Ectodermal cell (in vitro differentiated cells): ENCODE results near the gene NTF4.

Experiments used
- H3K27ac ChIP-seq: 2 replicates; pipeline ENCODE4 v1.7.0; 2013; ENCODE audit warnings: mild to moderate bottlenecking, low read depth, low read length; ENCODE audit not compliant: insufficient read depth, poor library complexity, severe bottlenecking
- H3K27me3 ChIP-seq: 2 replicates; pipeline ENCODE4 v1.7.0; 2013; ENCODE audit warnings: mild to moderate bottlenecking, low read length; ENCODE audit not compliant: insufficient read depth, control insufficient read depth, poor library complexity, severe bottlenecking
- H3K36me3 ChIP-seq: one replicate; pipeline ENCODE4 v1.7.0; 2013; ENCODE audit warnings: low read length; ENCODE audit not compliant: control insufficient read depth, insufficient read depth
- H3K4me1 ChIP-seq: one replicate; pipeline ENCODE4 v1.7.0; 2013; ENCODE audit warnings: low read length; ENCODE audit not compliant: control insufficient read depth, insufficient read depth
- H3K4me3 ChIP-seq: 2 replicates; pipeline ENCODE4 v1.7.0; 2013; ENCODE audit warnings: low read depth, low read length, control low read depth; ENCODE audit not compliant: insufficient read depth
- H3K9me3 ChIP-seq: 2 replicates; pipeline ENCODE4 v1.7.0; 2013; ENCODE audit warnings: mild to moderate bottlenecking, low read length, moderate library complexity; ENCODE audit not compliant: control insufficient read depth
- WGBS, 2 experiments: methylation state at CpG; one replicate each; pipeline ENCODE4 v1.1.7; 2013; ENCODE audit warnings: missing lambda C conversion rate in 2 of 2; 5-methylcytosine and 5-hydroxymethylcytosine counted together

Gene NTF4

DNA sequence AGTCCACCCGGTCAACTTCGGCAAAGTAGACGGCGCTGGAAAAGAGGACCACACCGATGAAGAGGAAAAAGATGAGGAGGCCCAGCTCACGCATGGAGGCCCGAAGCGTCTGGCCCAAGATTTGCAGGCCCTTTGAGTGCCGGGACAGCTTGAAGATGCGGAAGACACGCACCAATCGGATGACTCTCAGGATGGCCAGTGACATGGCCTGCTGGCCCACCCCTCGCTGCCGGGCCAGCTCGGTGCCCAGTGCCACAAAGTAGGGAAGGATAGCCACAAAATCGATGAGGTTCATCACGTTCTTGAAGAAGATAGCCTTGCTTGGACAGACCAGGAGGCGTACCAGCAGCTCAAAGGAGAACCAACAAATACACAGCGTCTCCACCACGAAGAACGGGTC is 5.8 kb upstream of the NTF4 start:
- WGBS, 2 experiments: 94% methylated on average over 21 of the region's 21 CpGs
- Histone ChIP-seq H3K9me3 (no peaks in the 10 kb centered on the region), H3K27ac (no peak overlapping the region), H3K4me3 (no peak overlapping the region), H3K27me3 (peaks cover 83% of the 10 kb centered on the region), H3K4me1 (peaks cover 9% of the 10 kb centered on the region), H3K36me3 (no peaks in the 10 kb centered on the region)

DNA sequence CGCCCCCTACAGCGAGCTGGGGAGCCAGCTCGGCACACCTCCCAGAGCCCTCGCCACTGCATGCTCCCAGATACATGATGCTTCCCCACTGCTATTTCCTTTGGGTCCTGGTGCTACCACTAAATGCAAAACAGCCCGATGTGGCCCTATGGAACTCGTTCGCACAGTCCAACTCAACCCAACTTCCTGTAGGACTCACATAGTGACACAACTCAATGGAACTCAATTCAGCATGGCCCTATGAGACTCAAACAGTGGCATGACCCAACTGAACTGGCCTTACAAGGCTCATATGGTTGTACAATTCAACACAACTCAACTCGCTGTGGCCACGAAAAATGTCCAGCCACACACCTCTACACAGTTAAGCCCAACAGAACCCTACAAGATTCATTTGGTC is 4.4 kb upstream of the NTF4 start:
- no peak overlapping the region for H3K4me3 ChIP-seq
- no peak overlapping the region for H3K27ac ChIP-seq
- H3K36me3 ChIP-seq: no peaks in the 10 kb centered on the region
- H3K4me1 ChIP-seq: peaks cover 12% of the 10 kb centered on the region
- WGBS, 2 experiments: 89 to 92% methylated on average over 9 of the region's 9 CpGs
- H3K9me3 ChIP-seq: no peaks in the 10 kb centered on the region
- H3K27me3 ChIP-seq: peaks cover 90% of the 10 kb centered on the region

DNA sequence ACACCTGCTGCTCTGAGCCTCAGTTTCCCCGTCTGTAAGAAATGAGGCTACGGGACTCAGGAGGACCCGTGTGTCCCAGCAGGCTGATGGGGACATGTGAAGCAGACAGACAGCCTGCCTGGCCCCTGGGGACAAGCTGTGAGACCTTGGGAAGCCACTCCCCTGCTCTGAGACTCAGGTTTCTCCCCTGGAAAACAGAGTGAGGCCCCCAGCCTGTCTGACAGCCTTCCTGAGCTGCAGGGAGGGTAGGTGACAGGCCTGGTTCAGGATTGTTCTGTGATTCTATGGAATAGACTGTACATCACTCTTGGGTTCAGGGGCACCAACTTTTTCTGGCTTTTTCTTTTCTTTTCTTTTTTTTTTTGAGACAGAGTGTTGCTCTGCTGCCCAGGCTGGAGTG is 2.9 kb upstream of the NTF4 start:
- no peak overlapping the region for H3K27ac ChIP-seq
- peaks cover 15% of the 10 kb centered on the region for H3K4me1 ChIP-seq
- H3K36me3 ChIP-seq: no peaks in the 10 kb centered on the region
- 79 to 83% methylated on average over 3 of the region's 3 CpGs for WGBS, 2 experiments
- H3K9me3 ChIP-seq: no peaks in the 10 kb centered on the region
- H3K4me3 ChIP-seq: no peak overlapping the region
- H3K27me3 ChIP-seq: peaks cover 78% of the 10 kb centered on the region

DNA sequence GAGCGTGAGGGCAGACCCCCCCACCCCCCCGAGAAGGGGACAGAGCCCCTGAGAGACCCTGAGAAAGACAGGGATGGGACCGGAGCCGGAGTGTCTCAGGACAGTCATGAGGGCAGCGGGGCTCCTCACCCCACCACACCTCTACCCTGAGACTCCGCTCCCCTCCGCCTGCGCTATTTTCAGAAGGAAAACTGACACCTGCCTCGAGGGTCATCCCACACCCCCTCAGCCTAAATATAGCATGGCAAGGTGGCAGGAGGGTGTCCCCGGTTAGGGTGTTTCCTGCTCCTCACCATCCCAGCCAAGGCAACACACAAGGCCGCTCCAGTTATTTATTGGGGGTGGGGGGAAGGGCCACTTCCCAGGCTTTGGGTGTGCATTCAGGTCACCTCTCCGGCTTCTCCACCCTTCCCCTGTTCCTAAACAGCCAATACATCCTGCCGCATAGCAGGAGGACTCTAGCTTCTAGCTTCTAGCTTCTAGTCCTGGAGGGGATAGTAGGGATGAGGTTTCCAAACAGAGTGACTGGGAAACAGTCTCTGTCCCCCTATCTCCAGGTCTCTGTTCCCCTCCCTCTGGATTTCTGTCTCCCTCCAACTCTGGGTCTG is 1.4 kb upstream of the NTF4 start:
- H3K36me3 ChIP-seq: no peaks in the 10 kb centered on the region
- H3K4me1 ChIP-seq: peaks cover 15% of the 10 kb centered on the region
- H3K27ac ChIP-seq: no peak overlapping the region
- H3K27me3 ChIP-seq: peaks cover 68% of the 10 kb centered on the region
- no peaks in the 10 kb centered on the region for H3K9me3 ChIP-seq
- no peak overlapping the region for H3K4me3 ChIP-seq
- 62% methylated on average over 11 to 13 of the region's 13 CpGs for WGBS, 2 experiments

DNA sequence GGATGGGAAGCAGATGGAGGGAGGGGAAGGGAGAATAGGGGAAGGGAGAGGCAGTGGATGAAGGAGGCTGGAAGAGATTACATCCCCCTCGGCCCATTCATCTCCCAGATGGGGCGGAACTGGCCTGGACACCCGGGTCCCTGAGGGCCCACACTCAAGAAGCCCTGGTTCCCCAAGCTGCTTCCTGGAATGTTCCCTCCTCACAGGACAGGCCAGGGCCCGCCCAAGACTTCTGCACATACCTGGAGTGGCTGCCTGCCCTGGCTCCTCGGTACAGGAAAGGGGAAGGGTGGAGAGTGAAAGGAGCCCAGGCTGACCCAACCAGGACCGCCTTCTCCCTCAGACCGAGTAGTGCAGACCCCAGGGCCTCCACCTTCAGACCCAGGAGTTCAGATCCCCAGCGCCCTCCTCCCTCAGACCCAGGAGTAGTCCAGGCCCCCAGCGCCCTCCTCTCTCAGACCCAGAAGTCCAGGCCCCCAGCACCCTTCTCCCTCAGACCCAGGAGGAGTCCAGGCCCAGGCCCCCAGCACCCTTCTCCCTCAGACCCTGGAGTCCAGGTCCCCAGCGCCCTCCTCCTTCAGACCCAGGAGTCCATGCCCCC is 489 bp downstream of the NTF4 start:
- no peak overlapping the region for H3K27ac ChIP-seq
- WGBS, 2 experiments: 70 to 71% methylated on average over 10 of the region's 10 CpGs
- peaks cover 15% of the 10 kb centered on the region for H3K4me1 ChIP-seq
- H3K9me3 ChIP-seq: no peaks in the 10 kb centered on the region
- no peaks in the 10 kb centered on the region for H3K36me3 ChIP-seq
- peaks cover 66% of the 10 kb centered on the region for H3K27me3 ChIP-seq
- peak overlapping the region; percentile 36 for H3K4me3 ChIP-seq

DNA sequence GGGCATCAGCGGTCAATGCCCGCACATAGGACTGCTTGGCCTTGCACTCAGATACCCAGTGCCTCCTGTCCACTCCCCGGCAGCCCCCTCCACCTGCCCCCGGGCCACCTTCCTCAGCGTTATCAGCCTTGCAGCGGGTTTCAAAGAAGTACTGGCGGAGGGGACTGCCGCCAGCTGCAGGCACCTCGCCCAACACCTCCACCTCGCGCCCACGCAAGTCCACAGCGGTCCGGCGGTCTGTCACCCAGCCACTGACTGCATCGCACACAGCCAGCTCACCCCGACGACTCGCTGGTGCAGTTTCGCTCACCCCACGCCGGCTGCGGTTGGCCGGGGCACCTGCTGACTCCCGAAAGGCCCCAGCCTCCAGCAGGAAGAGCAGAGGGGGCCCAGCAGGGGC is 3.2 kb downstream of the NTF4 start:
- whole genome bisulfite sequencing, 2 experiments: 86 to 87% methylated on average over 25 of the region's 25 CpGs
- Histone ChIP-seq H3K36me3 (no peaks in the 10 kb centered on the region), H3K4me1 (peaks cover 23% of the 10 kb centered on the region), H3K4me3 (no peak overlapping the region), H3K27ac (no peak overlapping the region), H3K27me3 (peaks cover 75% of the 10 kb centered on the region), H3K9me3 (no peaks in the 10 kb centered on the region)

DNA sequence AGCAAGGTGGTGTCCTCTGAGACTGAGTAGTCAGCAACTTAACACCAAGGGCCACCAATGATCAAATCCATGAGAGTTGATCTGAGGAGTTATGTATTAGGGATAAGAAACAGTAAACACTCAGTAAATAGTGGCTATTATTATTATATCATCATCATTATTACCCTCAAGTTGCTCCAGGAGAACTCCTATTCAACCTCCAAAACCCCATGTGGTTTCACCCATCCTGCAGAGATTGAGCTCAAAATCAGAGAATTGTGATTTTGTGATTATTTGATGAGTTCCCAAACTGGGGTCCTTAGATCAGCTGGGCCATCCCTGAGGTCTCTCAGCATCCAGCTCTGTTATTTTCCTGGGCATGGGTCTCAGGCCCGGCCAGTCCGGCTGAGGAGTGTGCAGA is 3.6 kb downstream of the NTF4 start:
- no peaks in the 10 kb centered on the region for H3K36me3 ChIP-seq
- no peaks in the 10 kb centered on the region for H3K9me3 ChIP-seq
- H3K27me3 ChIP-seq: peaks cover 75% of the 10 kb centered on the region
- WGBS, 2 experiments: 92 to 97% methylated on average over 2 of the region's 2 CpGs
- H3K4me1 ChIP-seq: peaks cover 20% of the 10 kb centered on the region
- no peak overlapping the region for H3K27ac ChIP-seq
- no peak overlapping the region for H3K4me3 ChIP-seq

DNA sequence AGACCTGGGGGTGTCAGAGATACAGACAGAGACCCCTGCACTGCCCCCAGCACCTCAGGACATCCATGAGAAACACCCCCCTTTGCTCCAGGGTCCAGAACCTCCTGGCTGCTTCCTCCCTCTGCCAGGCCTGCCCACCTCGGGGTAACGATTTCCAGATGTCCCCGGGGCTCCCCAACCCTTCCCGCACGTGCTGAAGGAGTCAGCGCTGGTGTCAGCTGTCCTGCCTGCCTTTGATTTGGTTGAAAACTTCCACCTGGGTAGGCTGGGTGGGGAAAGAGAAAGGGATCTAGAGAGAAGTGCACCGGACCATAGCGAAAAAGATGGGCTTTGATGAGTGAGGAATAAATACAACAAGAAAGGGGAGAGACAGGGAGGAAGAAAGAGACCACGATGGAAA is 5.6 kb downstream of the NTF4 start:
- Histone ChIP-seq H3K4me1 (peaks cover 15% of the 10 kb centered on the region), H3K4me3 (no peak overlapping the region), H3K36me3 (no peaks in the 10 kb centered on the region), H3K27me3 (peaks cover 69% of the 10 kb centered on the region), H3K9me3 (no peaks in the 10 kb centered on the region), H3K27ac (no peak overlapping the region)
- 91% methylated on average over 9 of the region's 9 CpGs for WGBS, 2 experiments

DNA sequence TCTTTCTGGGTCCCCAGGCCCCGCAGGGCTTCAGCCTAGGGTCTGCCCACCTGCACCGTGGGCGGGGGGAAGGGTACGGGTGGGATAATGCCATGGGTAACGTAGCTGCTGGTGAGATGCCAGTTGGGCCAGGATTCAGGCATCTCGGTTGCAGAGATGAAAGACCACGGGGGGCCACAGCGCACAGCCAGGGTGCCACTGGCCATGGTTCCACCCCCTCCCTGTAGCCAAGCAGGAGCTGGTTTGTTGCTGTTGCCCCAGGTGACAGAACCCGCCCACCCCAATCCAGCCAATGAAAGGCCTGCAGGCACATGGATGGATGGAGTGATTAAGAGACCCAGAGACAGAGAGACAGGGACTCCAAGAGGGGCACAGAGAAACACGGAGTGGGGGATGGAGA is 6.1 kb downstream of the NTF4 start:
- Histone ChIP-seq H3K4me3 (no peak overlapping the region), H3K9me3 (no peaks in the 10 kb centered on the region), H3K36me3 (no peaks in the 10 kb centered on the region), H3K27me3 (peaks cover 66% of the 10 kb centered on the region), H3K27ac (no peak overlapping the region), H3K4me1 (peaks cover 12% of the 10 kb centered on the region)
- 79 to 80% methylated on average over 10 of the region's 10 CpGs for WGBS, 2 experiments

DNA sequence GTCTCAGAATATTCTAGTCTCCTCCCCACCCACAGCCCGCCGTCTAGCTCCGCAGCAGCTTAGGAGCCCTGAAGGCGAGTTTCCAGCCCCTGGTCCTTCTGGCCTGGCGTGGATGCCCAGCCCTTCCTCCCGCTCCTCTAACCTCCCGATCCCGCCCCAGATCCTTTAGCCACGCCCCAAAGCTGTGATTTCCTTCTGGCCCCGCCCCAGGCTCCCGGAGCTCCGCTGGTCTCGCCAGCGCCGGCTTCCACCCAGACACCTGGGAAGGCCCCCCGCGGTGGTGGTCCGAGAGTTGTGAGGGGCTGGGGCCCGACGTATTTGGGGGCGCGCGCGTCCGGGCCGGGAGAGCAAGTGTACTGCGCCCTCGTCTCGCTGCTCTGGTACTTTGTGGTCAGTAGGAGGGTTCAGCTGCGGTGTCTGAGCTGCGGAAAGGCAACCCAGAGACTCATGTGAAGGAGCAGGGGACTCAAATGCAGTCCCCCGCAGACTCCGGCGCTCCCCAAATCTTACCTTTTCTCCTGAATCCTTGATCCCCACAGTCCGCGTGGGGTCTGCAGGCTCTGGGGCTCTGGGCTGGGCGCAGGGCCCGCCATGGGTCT is 6.9 kb downstream of the NTF4 start, which contains the start of gene CGB7:
Gene CGB7 (minus strand): TSS at position 114 of the 599 bp plus-strand sequence. CDS start 2,374 bp downstream, outside the sequence.
- WGBS, 2 experiments: 15 to 16% methylated on average over 38 of the region's 38 CpGs

More for the DNA sequence above, 6.9 kb downstream of the NTF4 start, which contains the start of gene CGB7:
- Histone ChIP-seq H3K4me1 (peaks cover 12% of the 10 kb centered on the region), H3K36me3 (no peaks in the 10 kb centered on the region), H3K4me3 (peak within 1 kb of the TSS; percentile 36), H3K27me3 (peaks cover 66% of the 10 kb centered on the region), H3K9me3 (no peaks in the 10 kb centered on the region), H3K27ac (no peak within 1 kb of the TSS)
